HepG2 (cell line): ENCODE data around the gene HOMEZ. TPM values are rescaled to one million over a fixed set of nuclear protein-coding genes. Genes with fewer than 3 reads are reported as not detected.
A peak's percentile ranks its signal among the peaks of the same experiment; 100 is the strongest.

Experiments used
- ATAC-seq: fragments of 200-7000 bp; cut with Tn5 transposase; 3 replicates; pipeline ENCODE4 v1.9.1; 2020; ENCODE audit warnings: mild to moderate bottlenecking, moderate library complexity
- BruUV-seq: library from RNA; stranded (reverse); fragments of 400-500 nt; replicated peaks from 2 replicates; lab custom pipeline; 2021; lab: Mats Ljungman, UMichigan
- CTCF ChIA-PET: fragments of 300-600 bp; formaldehyde crosslinking; extraction: SDS; loops from one replicate; lab custom pipeline; 2021; ENCODE audit warnings: low total read pairs, inconsistent platforms, low intra/inter-chr PET ratio; lab: Yijun Ruan, JAX
- POLR2A ChIA-PET: fragments of 350-600 bp; sonication (Branson Sonifier 250); formaldehyde crosslinking; loops from one replicate; lab custom pipeline; 2020; ENCODE audit warnings: antibody characterized with exemption, inconsistent platforms; lab: Yijun Ruan, JAX
- DNase-seq: peaks from one replicate; pipeline ENCODE4 v3.0.0-alpha.2; 2015; ENCODE audit warnings: low spot score
- FAIRE-seq: peaks from 3 replicates; lab custom pipeline; 2011; peaks lifted over from hg19 to GRCh38; lab: Jason Lieb, UNC
- H2AFZ ChIP-seq: one replicate; pipeline ENCODE4 v1.6.1; 2011; ENCODE audit warnings: low read length, inconsistent platforms
- H3K27ac ChIP-seq: fragments of 300-600 bp; 3 replicates; pipeline ENCODE4 v1.8.0; 2011; ENCODE audit warnings: mixed run types, mild to moderate bottlenecking, mixed read lengths, low read length, inconsistent platforms; ENCODE audit not compliant: insufficient read depth; ENCODE audit errors: extremely low read length
- H3K27me3 ChIP-seq, 2 experiments: fragments of 200-600 bp in 1 of 2; 2 replicates in 1 of 2; 3 replicates in 1 of 2; pipeline versions ENCODE4 v1.6.0 to v1.8.0; 2011; ENCODE audit warnings: low read length in 2 of 2, mild to moderate bottlenecking in 2 of 2, moderate library complexity in 2 of 2, inconsistent platforms in 1 of 2; ENCODE audit not compliant: insufficient read depth in 2 of 2, control insufficient read depth in 1 of 2
- H3K36me3 ChIP-seq, 2 experiments: fragments of 200-600 bp in 1 of 2; replicated peaks in 1 of 2; 2 replicates in 1 of 2; 3 replicates in 1 of 2; pipeline versions ENCODE4 v1.5.1 to v1.8.0; 2011; ENCODE audit warnings: low read length in 2 of 2, inconsistent platforms in 1 of 2; ENCODE audit not compliant: insufficient read depth in 2 of 2, control insufficient read depth in 1 of 2
- H3K4me1 ChIP-seq: 2 replicates; pipeline ENCODE4 v1.5.1; 2012; ENCODE audit warnings: low read length, inconsistent platforms; ENCODE audit not compliant: insufficient read depth
- H3K4me2 ChIP-seq: 2 replicates; pipeline ENCODE4 v1.6.0; 2011; ENCODE audit warnings: low read depth, low read length, inconsistent platforms
- H3K4me3 ChIP-seq, 3 experiments: fragments of 200-600 bp in 1 of 3; sonication (generic), shearing (Covaris generic) in 1 of 3; replicated peaks in 1 of 3; 2 replicates each; pipeline ENCODE4 v1.5.1; 2011 to 2016; ENCODE audit warnings: low read length in 3 of 3, inconsistent platforms in 2 of 3, low read depth in 2 of 3, mild to moderate bottlenecking in 2 of 3, control low read depth in 1 of 3, mixed read lengths in 1 of 3; ENCODE audit not compliant: insufficient read depth in 1 of 3
- H3K79me2 ChIP-seq: one replicate; pipeline ENCODE4 v1.6.1; 2011; ENCODE audit warnings: low read length, inconsistent platforms; ENCODE audit not compliant: insufficient read depth
- H3K9ac ChIP-seq: 2 replicates; pipeline ENCODE4 v1.6.0; 2011; ENCODE audit warnings: mild to moderate bottlenecking, low read depth, low read length, inconsistent platforms; ENCODE audit not compliant: insufficient read depth
- H3K9me3 ChIP-seq: 2 replicates; pipeline ENCODE4 v1.5.1; 2012; ENCODE audit warnings: mild to moderate bottlenecking, low read length
- H4K20me1 ChIP-seq: 2 replicates; pipeline ENCODE4 v1.6.0; 2011; ENCODE audit warnings: inconsistent platforms, mild to moderate bottlenecking, low read length, moderate library complexity; ENCODE audit not compliant: insufficient read depth
- ARID2 ChIP-seq: sonication (generic); formaldehyde crosslinking; IDR thresholded peaks from 2 replicates; pipeline ENCODE4 v1.8.1; 2022; ENCODE audit warnings: mild to moderate bottlenecking, missing genetic modification reagents, borderline replicate concordance
- ATF4 ChIP-seq, 2 experiments: fragments of 450-650 bp in 1 of 2; sonication (generic) in 1 of 2; formaldehyde crosslinking; IDR thresholded peaks; 2 replicates each; pipeline versions ENCODE4 v1.5.0 to v1.8.0; 2020 to 2022; ENCODE audit warnings: mild to moderate bottlenecking in 1 of 2, missing genetic modification reagents in 1 of 2
- ATRX ChIP-seq: sonication (generic); formaldehyde crosslinking; IDR thresholded peaks from 2 replicates; pipeline ENCODE4 v1.4.0; 2020; ENCODE audit warnings: missing genetic modification reagents, borderline replicate concordance
- EEA1 ChIP-seq: sonication (generic); formaldehyde crosslinking; IDR thresholded peaks from 2 replicates; pipeline ENCODE4 v1.5.1; 2020; ENCODE audit warnings: mild to moderate bottlenecking, missing genetic modification reagents, borderline replicate concordance
- KLF9 ChIP-seq: IDR thresholded peaks from 2 replicates; pipeline ENCODE4 v1.6.1; 2016; ENCODE audit warnings: low read depth
- MLLT10 ChIP-seq: sonication (generic); formaldehyde crosslinking; IDR thresholded peaks from 2 replicates; pipeline ENCODE4 v1.4.0; 2020; ENCODE audit warnings: missing genetic modification reagents
- NFE2L1 ChIP-seq: sonication (generic); formaldehyde crosslinking; IDR thresholded peaks from 2 replicates; pipeline ENCODE4 v1.4.0; 2020; ENCODE audit warnings: missing genetic modification reagents, mild to moderate bottlenecking, borderline replicate concordance
- NR2F2 ChIP-seq: IDR thresholded peaks from 2 replicates; pipeline ENCODE4 v1.6.1; 2012; ENCODE audit warnings: low read depth, inconsistent platforms, borderline replicate concordance
- NR2F6 ChIP-seq, 2 experiments: IDR thresholded peaks; 2 replicates each; pipeline ENCODE4 v1.6.1; 2016; ENCODE audit warnings: antibody characterized with exemption in 1 of 2, mild to moderate bottlenecking in 1 of 2
- SNAPC2 ChIP-seq: sonication (generic); formaldehyde crosslinking; IDR thresholded peaks from 2 replicates; pipeline ENCODE4 v1.8.1; 2022; ENCODE audit warnings: mild to moderate bottlenecking, missing genetic modification reagents
- ZBTB34 ChIP-seq: sonication (generic); formaldehyde crosslinking; IDR thresholded peaks from 2 replicates; pipeline ENCODE4 v1.8.0; 2022; ENCODE audit warnings: mild to moderate bottlenecking, missing genetic modification reagents
- ZBTB42 ChIP-seq: sonication (generic); formaldehyde crosslinking; IDR thresholded peaks from 2 replicates; pipeline ENCODE4 v1.5.0; 2020; ENCODE audit warnings: mild to moderate bottlenecking, missing genetic modification reagents
- ZC3H13 ChIP-seq: sonication (generic); formaldehyde crosslinking; IDR thresholded peaks from 2 replicates; pipeline ENCODE4 v1.8.1; 2023; ENCODE audit warnings: mild to moderate bottlenecking, missing genetic modification reagents, moderate library complexity
- ZNF101 ChIP-seq: sonication (generic); formaldehyde crosslinking; IDR thresholded peaks from 2 replicates; pipeline ENCODE4 v1.4.0; 2020; ENCODE audit warnings: mild to moderate bottlenecking, low read depth, missing genetic modification reagents, borderline replicate concordance
- ZNF251 ChIP-seq: sonication (generic); formaldehyde crosslinking; IDR thresholded peaks from 2 replicates; pipeline ENCODE4 v1.9.0; 2021; ENCODE audit warnings: mild to moderate bottlenecking, missing genetic modification reagents
- ZNF431 ChIP-seq: sonication (generic); formaldehyde crosslinking; IDR thresholded peaks from 2 replicates; pipeline ENCODE4 v1.9.0; 2022; ENCODE audit warnings: missing genetic modification reagents, low read depth, mild to moderate bottlenecking, borderline replicate concordance
- ZNF598 ChIP-seq: sonication (generic); formaldehyde crosslinking; IDR thresholded peaks from 2 replicates; pipeline ENCODE4 v1.5.1; 2020; ENCODE audit warnings: mild to moderate bottlenecking, missing genetic modification reagents, borderline replicate concordance
- ZNF670 ChIP-seq: sonication (generic); formaldehyde crosslinking; IDR thresholded peaks from 2 replicates; pipeline ENCODE4 v1.8.0; 2022; ENCODE audit warnings: mild to moderate bottlenecking, missing genetic modification reagents, borderline replicate concordance
- ZNF777 ChIP-seq: sonication (generic); formaldehyde crosslinking; IDR thresholded peaks from 2 replicates; pipeline ENCODE4 v1.4.0; 2020; ENCODE audit warnings: missing genetic modification reagents
- WGBS: methylation state at CpG from one replicate; pipeline ENCODE4 v1.1.6; 2017; ENCODE audit warnings: low lambda C conversion rate; 5-methylcytosine and 5-hydroxymethylcytosine counted together
- in situ Hi-C: cut with HindIII; loops from 2 replicates; pipeline ENCODE4 v1.10.0; 2017; ENCODE audit warnings: low pct_unique_long_range_greater_than_20kb; ENCODE audit not compliant: extremely low pct_ligation_motif_present
- intact Hi-C: fragments of 100-400 bp; cut with micrococcal nuclease; formaldehyde crosslinking; loops from one replicate; pipeline ENCODE4 v1.10.0; 2022; ENCODE audit not compliant: unreplicated experiment
- polyA plus RNA-seq, 8 experiments: library from polyadenylated mRNA; depleted of rRNA in 3 of 8; stranded (reverse) in 7 of 8; unstranded in 1 of 8; fragments of >200 nt; fragmentation: Illumina TruSeq in 4 of 8; extraction: Trizol in 4 of 8; gene quantifications; 2 replicates each; pipeline versions ENCODE4 v1.2.1 to v1.2.3, GENCODE V29; 2011 to 2016; ENCODE audit warnings: low read depth in 4 of 8, missing spikeins in 1 of 8, mixed read lengths in 1 of 8; ENCODE audit not compliant: insufficient read depth in 1 of 8
- total RNA-seq, 5 experiments: library from RNA; depleted of rRNA; stranded (reverse); fragments of >200 nt; fragmentation: Illumina TruSeq; extraction: Trizol; gene quantifications; 2 replicates each; pipeline ENCODE4 v1.2.3, GENCODE V29; 2016; ENCODE audit warnings: low read depth in 1 of 5
- TF ChIP-seq, protein P1 (sequence below): sonication (generic); formaldehyde crosslinking; IDR thresholded peaks from 2 replicates; pipeline ENCODE4 v1.5.0; 2020; ENCODE audit warnings: missing genetic modification reagents, mild to moderate bottlenecking, borderline replicate concordance

Gene HOMEZ
- total and polyA plus RNA-seq, 2 of the 13 experiments (the other 11 are each of a cell fraction or from before 2014, with no cell fraction given): 14.5 to 31.8 TPM

DNA sequence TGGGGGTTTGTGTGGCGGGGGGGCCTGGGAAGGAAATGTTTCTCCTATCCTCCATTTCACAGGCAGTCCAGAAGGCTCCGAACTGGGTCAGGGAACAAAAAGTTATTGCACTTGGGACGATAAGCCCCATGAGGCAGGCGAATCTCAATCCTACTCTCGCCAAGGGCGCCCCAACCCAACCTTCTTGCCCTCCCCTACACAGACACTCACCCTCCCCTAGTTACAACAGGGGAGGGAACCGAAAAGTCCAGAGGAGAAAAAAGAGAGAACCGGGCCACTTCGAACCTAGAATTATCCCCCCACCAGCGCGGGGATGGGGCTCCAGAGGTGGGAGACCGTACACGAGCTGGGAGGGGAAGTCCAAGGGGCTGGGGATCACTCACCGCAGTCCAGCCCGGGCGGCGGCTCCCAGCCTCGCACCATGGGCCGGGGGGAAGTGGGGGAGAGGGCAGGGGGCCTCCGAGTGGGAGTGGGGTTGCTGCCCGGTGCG is 357 bp downstream of the HOMEZ start:
- ATAC-seq (peak; percentile 68), FAIRE-seq (no peak), DNase-seq (no peak)
- peak overlapping the region; percentile 83 to 96 (median 83) for H3K4me3 ChIP-seq
- H3K79me2 ChIP-seq: peaks cover 19% of the 10 kb centered on the region
- H3K4me2 ChIP-seq: peak overlapping the region; percentile 81
- BruUV-seq: no TSS peak
- peaks cover 26% of the 10 kb centered on the region for H3K4me1 ChIP-seq
- H4K20me1 ChIP-seq: no peaks in the 10 kb centered on the region
- in situ Hi-C loops (no loop called here), intact Hi-C loops (loop anchor here (1.0 kb wide), 5 partner anchors 10 to 190 kb away; partner anchors contain the start of genes ACIN1, C14orf119, NGDN and PABPN1)
- peaks cover 2 to 5% of the 10 kb centered on the region in 2 experiments; a peak in 1 of 5 replicates for H3K36me3 ChIP-seq
- ChIA-PET POLR2A (interaction anchor here (0.9 to 9.2 kb wide), 24 partner anchors 9 to 828 kb away, joined by 3 to 165 read pairs (median 6); partner anchors contain the start of genes ACIN1, AJUBA, BCL2L2 and C14orf119), CTCF (interaction anchor here (1.9 kb wide), 1 partner anchor 10 kb away, joined by 8 read pairs; no protein-coding TSS in a partner anchor)
- no peaks in the 10 kb centered on the region; a peak in 1 of 5 replicates for H3K27me3 ChIP-seq
- H3K9me3 ChIP-seq: no peaks in the 10 kb centered on the region
- H3K9ac ChIP-seq: peak overlapping the region; percentile 85
- under 1% methylated on average over 22 of the region's 22 CpGs for WGBS
- H2AFZ ChIP-seq: peak overlapping the region; percentile 57
- peak overlapping the region; percentile 64 for H3K27ac ChIP-seq
- peak; percentile 68; the same call in 1 of the 2 replicates for TF ChIP-seq EEA1 (CRISPR knock-in tag)
- TF ChIP-seq ZBTB42 (CRISPR knock-in tag): peak; percentile 76
- TF ChIP-seq ZNF598 (CRISPR knock-in tag): no peak
- TF ChIP-seq ZBTB34 (CRISPR knock-in tag): peak; percentile 79
- peak; percentile 44; the same call in 1 of the 2 replicates for TF ChIP-seq ARID2 (CRISPR knock-in tag)
- TF ChIP-seq ATF4 (CRISPR knock-in tag; IDR thresholded peaks at IDR 0.05): peak in 1 of 2 experiments; percentile 38; a peak in 1 of 4 replicates
- no peak for TF ChIP-seq ZNF251
- 0 out of 2 replicates have a peak, but pooled peaks have one; percentile 6 for TF ChIP-seq ZNF431 (CRISPR knock-in tag)
- no peak for TF ChIP-seq NR2F6 (IDR thresholded peaks at IDR 0.05)
- TF ChIP-seq NR2F6 (CRISPR knock-in tag; IDR thresholded peaks at IDR 0.05): no peak
- 0 out of 2 replicates have a peak, but pooled peaks have one; percentile 7 for TF ChIP-seq SNAPC2 (CRISPR knock-in tag)
- TF ChIP-seq, protein P1, sequence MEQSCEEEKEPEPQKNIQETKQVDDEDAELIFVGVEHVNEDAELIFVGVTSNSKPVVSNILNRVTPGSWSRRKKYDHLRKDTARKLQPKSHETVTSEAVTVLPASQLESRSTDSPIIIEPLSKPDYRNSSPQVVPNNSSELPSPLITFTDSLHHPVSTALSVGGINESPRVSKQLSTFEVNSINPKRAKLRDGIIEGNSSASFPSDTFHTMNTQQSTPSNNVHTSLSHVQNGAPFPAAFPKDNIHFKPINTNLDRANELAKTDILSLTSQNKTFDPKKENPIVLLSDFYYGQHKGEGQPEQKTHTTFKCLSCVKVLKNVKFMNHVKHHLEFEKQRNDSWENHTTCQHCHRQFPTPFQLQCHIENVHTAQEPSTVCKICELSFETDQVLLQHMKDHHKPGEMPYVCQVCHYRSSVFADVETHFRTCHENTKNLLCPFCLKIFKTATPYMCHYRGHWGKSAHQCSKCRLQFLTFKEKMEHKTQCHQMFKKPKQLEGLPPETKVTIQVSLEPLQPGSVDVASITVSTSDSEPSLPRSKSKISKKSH: 0 out of 2 replicates have a peak, but pooled peaks have one; percentile 18
- TF ChIP-seq ZNF777 (CRISPR knock-in tag): 0 out of 2 replicates have a peak, but pooled peaks have one; percentile 61
- TF ChIP-seq NFE2L1 (CRISPR knock-in tag): 0 out of 2 replicates have a peak, but pooled peaks have one; percentile 69
- TF ChIP-seq ATRX (CRISPR knock-in tag): 0 out of 2 replicates have a peak, but pooled peaks have one; percentile 27
- no peak for TF ChIP-seq NR2F2
- no peak for TF ChIP-seq MLLT10 (CRISPR knock-in tag)
- TF ChIP-seq ZC3H13 (CRISPR knock-in tag): 0 out of 2 replicates have a peak, but pooled peaks have one; percentile 24
- peak; percentile 27; the same call in 1 of the 2 replicates for TF ChIP-seq ZNF670 (CRISPR knock-in tag)
- TF ChIP-seq ZNF101 (CRISPR knock-in tag): no peak
- TF ChIP-seq KLF9 (CRISPR knock-in tag): 0 out of 2 replicates have a peak, but pooled peaks have one; percentile 59
